NB4 (cell line): Measurements from ENCODE around the gene CPA1.

Experiments used
- DNase-seq: peaks from one replicate; pipeline ENCODE4 v3.0.0; 2010; ENCODE audit warnings: low read depth
- H3K4me3 ChIP-seq: one replicate; pipeline ENCODE4 v1.5.1; 2011; ENCODE audit warnings: mild to moderate bottlenecking, low read depth, low read length, moderate library complexity
- CTCF ChIP-seq: IDR thresholded peaks from one replicate; pipeline ENCODE4 v1.5.1; 2012; ENCODE audit warnings: low read depth, low read length
- MAX ChIP-seq: IDR thresholded peaks from 2 replicates; pipeline ENCODE4 v1.6.1; 2011; ENCODE audit warnings: low read depth, low read length
- MYC ChIP-seq: IDR thresholded peaks from 2 replicates; pipeline ENCODE4 v1.6.1; 2011; ENCODE audit warnings: low read depth, low read length
- POLR2A ChIP-seq: IDR thresholded peaks from 2 replicates; pipeline ENCODE4 v1.6.1; 2011; ENCODE audit warnings: mild to moderate bottlenecking; ENCODE audit not compliant: insufficient read length; ENCODE audit errors: extremely low read depth

Gene CPA1

GRCh38 chr7:130358471-130358870 lies 21.8 kb upstream of the CPA1 start:
- no peak for TF ChIP-seq POLR2A
- no peak for TF ChIP-seq MAX
- TF ChIP-seq MYC, result no peak
- no peak for TF ChIP-seq CTCF
- no peak overlapping the region for H3K4me3 ChIP-seq
- no peak for DNase-seq

GRCh38 chr7:130359276-130359857 lies 20.9 kb upstream of the CPA1 start:
- no peak overlapping the region for H3K4me3 ChIP-seq
- no peak for DNase-seq
- TF ChIP-seq CTCF, result no peak
- no peak for TF ChIP-seq MAX
- TF ChIP-seq POLR2A, result no peak

- no peak for DNase-seq
- H3K4me3 ChIP-seq, result no peak overlapping the region
- TF ChIP-seq POLR2A (no peak), CTCF (no peak), MYC (no peak), MAX (no peak)
These were observed 19.8 kb upstream of the CPA1 start for GRCh38 chr7:130360518-130360917.

GRCh38 chr7:130361681-130362080 lies 18.6 kb upstream of the CPA1 start:
- no peak for DNase-seq

GRCh38 chr7:130362251-130362816 lies 18.0 kb upstream of the CPA1 start:
- TF ChIP-seq MAX (no peak), CTCF (no peak), MYC (no peak), POLR2A (no peak)
- DNase-seq, result no peak

More at GRCh38 chr7:130361681-130362080, 18.6 kb upstream of the CPA1 start:
- TF ChIP-seq MAX (no peak), POLR2A (no peak), MYC (no peak), CTCF (no peak)
- H3K4me3 ChIP-seq, result no peak overlapping the region

More at GRCh38 chr7:130362251-130362816, 18.0 kb upstream of the CPA1 start:
- no peak overlapping the region for H3K4me3 ChIP-seq
